ENCODE data around the gene NEURL1B. TPM values are rescaled to one million over a fixed set of nuclear protein-coding genes. Genes with fewer than 3 reads are reported as not detected.
A peak's percentile ranks its signal among the peaks of the same experiment; 100 is the strongest.

The NEURL1B gene
- total RNA-seq, 1 donor from 2014 or later: 11.7 TPM

DNA sequence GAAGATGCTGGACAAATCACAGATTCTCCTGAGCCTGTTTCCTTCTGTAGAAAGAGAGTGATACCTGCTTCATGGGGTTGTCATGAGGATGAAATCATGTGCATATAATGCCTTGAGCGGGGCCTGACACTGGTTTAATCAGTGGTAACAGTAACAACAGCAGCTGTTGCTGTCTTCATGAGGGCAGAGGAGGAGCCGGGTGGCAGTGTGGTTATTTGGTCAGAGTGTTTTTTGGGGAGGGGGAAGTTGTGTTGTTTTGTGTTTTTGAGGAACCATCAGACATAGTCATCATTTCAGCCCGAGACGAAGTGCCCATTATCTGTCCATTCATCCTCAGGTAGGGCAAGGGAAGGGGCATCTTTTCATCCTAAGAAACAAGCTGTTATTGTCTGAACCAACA, 44.0 kb downstream of the NEURL1B start:
- TF ChIP-seq, protein P1, sequence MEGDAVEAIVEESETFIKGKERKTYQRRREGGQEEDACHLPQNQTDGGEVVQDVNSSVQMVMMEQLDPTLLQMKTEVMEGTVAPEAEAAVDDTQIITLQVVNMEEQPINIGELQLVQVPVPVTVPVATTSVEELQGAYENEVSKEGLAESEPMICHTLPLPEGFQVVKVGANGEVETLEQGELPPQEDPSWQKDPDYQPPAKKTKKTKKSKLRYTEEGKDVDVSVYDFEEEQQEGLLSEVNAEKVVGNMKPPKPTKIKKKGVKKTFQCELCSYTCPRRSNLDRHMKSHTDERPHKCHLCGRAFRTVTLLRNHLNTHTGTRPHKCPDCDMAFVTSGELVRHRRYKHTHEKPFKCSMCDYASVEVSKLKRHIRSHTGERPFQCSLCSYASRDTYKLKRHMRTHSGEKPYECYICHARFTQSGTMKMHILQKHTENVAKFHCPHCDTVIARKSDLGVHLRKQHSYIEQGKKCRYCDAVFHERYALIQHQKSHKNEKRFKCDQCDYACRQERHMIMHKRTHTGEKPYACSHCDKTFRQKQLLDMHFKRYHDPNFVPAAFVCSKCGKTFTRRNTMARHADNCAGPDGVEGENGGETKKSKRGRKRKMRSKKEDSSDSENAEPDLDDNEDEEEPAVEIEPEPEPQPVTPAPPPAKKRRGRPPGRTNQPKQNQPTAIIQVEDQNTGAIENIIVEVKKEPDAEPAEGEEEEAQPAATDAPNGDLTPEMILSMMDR (IDR thresholded peaks at IDR 0.05; ENCODE audit: unreplicated experiment): no peak
- H3K4me1 Mint-ChIP-seq: peaks cover 21% of the 10 kb centered on the region
- H3K27ac Mint-ChIP-seq: no peak overlapping the region
- H3K36me3 Mint-ChIP-seq: peaks cover 19% of the 10 kb centered on the region
- H3K9me3 Mint-ChIP-seq: peaks cover 7% of the 10 kb centered on the region
- no peak for DNase-seq (ENCODE audit: low spot score in 2 of 2, unreplicated experiment in 2 of 2)
- H3K4me3 Mint-ChIP-seq: no peak overlapping the region
- H3K27me3 Mint-ChIP-seq (ENCODE audit: low read depth): peaks cover 28% of the 10 kb centered on the region

DNA sequence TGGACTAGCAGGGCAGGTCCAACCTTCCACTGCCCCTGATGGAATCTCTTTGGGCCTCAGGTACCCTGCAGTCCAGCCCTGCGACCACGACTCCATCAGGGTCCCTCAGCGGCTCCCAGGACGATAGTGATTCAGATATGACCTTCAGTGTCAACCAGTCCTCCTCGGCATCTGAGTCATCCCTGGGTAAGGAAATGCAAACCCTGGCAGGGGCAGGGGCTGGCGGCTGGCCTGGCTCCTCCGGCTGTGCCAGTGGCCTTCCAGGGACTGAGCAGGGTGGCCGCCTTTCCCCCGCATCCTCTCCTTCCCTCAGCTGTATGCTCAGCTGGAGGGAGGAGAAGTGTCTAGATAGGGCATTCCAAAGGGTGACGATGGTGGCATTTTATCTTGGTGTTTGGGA, 45.0 kb downstream of the NEURL1B start:
- H3K36me3 Mint-ChIP-seq: peaks cover 15% of the 10 kb centered on the region
- no peak for DNase-seq (ENCODE audit: low spot score in 2 of 2, unreplicated experiment in 2 of 2)
- peaks cover 20% of the 10 kb centered on the region for H3K4me1 Mint-ChIP-seq
- peaks cover 7% of the 10 kb centered on the region for H3K9me3 Mint-ChIP-seq
- TF ChIP-seq, protein P1 (IDR thresholded peaks at IDR 0.05; ENCODE audit: unreplicated experiment): no peak
- peaks cover 24% of the 10 kb centered on the region for H3K27me3 Mint-ChIP-seq (ENCODE audit: low read depth)
- H3K4me3 Mint-ChIP-seq: no peak overlapping the region
- no peak overlapping the region for H3K27ac Mint-ChIP-seq

DNA sequence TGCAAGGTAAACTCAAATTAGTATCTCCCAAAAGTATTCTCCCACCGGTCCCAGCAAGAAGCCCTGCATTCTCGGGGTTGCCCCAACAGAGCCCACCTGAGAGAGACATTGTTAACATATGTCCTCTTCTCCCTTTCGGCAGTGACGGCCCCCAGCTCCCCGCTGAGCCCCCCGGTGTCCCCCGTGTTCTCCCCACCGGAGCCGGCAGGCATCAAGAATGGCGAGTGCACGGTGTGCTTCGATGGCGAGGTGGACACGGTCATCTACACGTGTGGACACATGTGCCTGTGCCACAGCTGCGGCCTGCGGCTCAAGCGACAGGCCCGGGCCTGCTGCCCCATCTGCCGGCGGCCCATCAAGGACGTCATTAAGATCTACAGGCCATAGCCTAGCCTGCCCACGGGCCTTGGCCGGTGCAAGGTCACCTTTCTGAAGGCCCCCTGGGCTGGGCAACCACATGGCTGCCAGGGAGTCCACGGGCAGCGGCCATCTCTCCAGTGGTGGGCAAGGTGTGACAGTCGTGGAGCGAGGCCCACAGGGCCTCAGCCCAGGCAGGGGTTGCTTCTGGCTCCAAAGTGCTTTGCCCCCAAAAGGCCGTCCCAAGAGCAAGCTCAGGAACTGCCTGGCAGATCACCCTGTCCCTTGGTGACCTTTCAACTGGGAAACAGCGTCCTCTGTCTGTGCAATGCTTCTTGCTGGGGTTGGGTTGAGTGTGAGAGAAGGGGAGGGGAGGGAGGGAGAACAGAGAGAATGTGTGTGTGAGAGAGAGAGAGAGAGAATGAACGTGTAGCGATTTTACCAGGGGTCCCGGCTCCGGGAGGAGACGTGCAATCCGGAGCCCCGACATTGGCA, 45.7 kb downstream of the NEURL1B start:
- Mint-ChIP-seq H3K36me3 (peaks cover 11% of the 10 kb centered on the region), H3K27me3 (ENCODE audit: low read depth) (peaks cover 23% of the 10 kb centered on the region), H3K27ac (no peak overlapping the region), H3K9me3 (peaks cover 2% of the 10 kb centered on the region), H3K4me1 (peaks cover 20% of the 10 kb centered on the region), H3K4me3 (no peak overlapping the region)
- DNase-seq (ENCODE audit: low spot score in 2 of 2, unreplicated experiment in 2 of 2): no peak
- TF ChIP-seq, protein P1 (IDR thresholded peaks at IDR 0.05; ENCODE audit: unreplicated experiment): no peak

DNA sequence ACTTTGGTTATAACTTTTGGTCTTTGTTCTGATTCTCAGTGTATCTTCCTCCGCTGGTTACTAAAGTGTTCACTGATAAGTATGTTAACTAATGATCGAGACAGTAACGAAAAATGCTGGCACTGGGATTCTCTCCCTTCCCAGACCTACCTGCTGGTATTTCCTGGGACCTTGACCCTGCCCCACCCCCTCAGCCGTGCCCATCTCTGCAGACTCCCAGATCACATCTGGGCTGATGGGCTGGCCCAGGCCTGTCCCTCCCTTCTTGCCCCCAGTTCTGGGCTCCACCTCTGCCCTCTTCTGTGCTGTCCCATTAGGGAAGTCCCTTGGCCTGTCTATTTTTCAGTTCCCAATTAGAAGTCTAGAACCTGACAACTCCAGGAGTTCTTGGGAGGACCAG, 46.9 kb downstream of the NEURL1B start:
- H3K27ac Mint-ChIP-seq: peak overlapping the region; percentile 68
- H3K27me3 Mint-ChIP-seq (ENCODE audit: low read depth): peaks cover 14% of the 10 kb centered on the region
- H3K36me3 Mint-ChIP-seq: peaks cover 4% of the 10 kb centered on the region
- TF ChIP-seq, protein P1 (IDR thresholded peaks at IDR 0.05; ENCODE audit: unreplicated experiment): no peak
- H3K4me3 Mint-ChIP-seq: no peak overlapping the region
- no peak for DNase-seq (ENCODE audit: low spot score in 2 of 2, unreplicated experiment in 2 of 2)
- peaks cover 23% of the 10 kb centered on the region for H3K4me1 Mint-ChIP-seq
- no peaks in the 10 kb centered on the region for H3K9me3 Mint-ChIP-seq

DNA sequence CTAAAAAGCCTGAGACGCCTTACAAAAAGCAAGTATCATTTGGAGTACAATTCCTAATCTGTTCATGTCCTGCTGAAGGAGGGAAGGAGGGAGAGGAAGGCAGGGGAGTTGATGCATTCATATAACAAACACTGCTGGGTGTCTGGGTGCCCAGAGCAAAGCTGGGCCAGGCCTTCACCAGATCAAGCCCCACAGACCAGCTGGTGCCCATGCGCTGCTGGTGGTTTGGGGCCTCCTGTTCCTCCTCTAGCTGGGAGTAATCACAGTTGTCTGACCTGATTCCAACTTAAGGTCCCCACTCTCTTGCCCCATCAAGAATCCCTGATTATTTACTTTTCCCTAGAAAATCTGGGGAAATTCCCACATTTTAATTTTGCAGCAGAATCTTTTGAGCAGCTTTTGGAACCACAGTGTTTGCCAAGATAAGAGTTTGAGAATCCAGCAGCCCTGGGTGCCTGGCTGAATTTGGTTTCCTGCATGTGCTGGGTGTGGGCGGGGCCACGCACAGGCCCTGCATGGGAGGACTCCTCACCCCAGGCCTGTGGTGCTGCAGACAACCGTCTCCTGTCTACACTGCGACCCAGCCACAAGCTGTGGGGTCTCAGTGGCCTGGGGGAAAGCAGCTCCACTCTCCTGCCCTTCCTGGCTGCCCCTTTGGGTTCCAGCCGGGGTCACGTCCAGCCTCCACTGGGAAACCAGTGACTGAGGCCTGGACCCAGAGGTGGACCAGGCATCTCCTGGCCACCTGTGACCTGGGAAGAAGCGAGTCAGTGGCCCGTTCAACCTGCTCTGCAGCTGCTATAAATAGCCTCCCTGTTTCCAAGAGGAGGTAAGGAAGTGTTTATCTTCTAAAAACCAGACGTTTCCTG, 47.5 kb downstream of the NEURL1B start:
- DNase-seq (ENCODE audit: low spot score in 2 of 2, unreplicated experiment in 2 of 2): no peak
- H3K27ac Mint-ChIP-seq: peak overlapping the region; percentile 68
- H3K9me3 Mint-ChIP-seq: no peaks in the 10 kb centered on the region
- H3K4me3 Mint-ChIP-seq: no peak overlapping the region
- peaks cover 3% of the 10 kb centered on the region for H3K36me3 Mint-ChIP-seq
- H3K4me1 Mint-ChIP-seq: peaks cover 27% of the 10 kb centered on the region
- TF ChIP-seq, protein P1 (IDR thresholded peaks at IDR 0.05; ENCODE audit: unreplicated experiment): no peak
- peaks cover 12% of the 10 kb centered on the region for H3K27me3 Mint-ChIP-seq (ENCODE audit: low read depth)
